HG02642 (cell line): Measurements from ENCODE around the gene RHOB.
"Not testable (repeated sequence)": the region's sequence is repeated elsewhere in the genome, so short reads cannot be mapped to it uniquely, and the experiment has no call there.

Source experiments
- ATAC-seq: cut with Tn5 transposase; IDR thresholded peaks from one replicate; pipeline ENCODE4 v1.9.1; 2021; ENCODE audit warnings: mild to moderate bottlenecking; ENCODE audit not compliant: unreplicated experiment, poor library complexity

Gene RHOB

GRCh38 chr2:20487392-20488174 is 40.7 kb downstream of the RHOB start:
- no peak for ATAC-seq

DNA sequence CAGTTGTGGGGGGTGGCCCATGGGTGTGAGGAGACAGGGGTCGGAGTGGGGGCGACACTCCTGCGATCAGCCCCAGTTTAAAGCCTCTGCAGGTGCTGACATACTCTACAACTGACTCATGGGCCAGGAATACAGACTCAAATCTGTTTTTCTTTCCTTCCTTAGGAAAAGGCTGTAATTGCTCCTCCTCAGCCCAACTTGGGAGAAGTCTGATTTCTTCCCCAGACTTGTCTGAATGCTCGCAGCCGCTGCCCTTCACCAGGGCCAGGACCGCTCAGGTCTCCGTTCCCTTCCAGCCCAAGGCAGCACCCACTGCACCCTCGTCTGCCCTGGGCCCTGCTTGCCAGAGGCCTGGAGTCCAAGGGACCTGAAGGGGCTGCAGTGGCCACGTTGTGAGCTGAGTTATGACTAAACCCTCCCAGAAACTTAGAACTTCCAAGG is 41.3 kb downstream of the RHOB start:
- no peak for ATAC-seq

DNA sequence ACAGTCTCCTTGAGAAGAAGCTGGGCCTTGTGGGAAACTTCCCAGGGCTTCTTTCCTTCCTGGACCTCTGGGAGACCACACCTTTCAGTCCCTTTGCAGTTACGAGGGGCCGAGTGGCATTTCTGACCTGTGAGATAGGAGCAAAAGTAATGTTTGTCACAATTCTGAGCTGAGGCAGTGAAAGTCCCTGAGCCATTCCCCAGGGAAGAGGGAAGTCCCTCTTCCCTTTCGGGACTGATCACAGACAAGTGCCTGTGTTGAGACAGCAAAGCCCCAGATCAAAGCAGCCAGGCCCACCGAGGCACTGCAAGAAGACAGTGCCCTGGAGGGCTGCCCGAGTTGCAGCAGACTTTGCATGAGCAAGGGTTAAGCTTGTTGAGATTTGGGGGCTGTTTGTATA is 41.9 kb downstream of the RHOB start:
- ATAC-seq = peak; percentile 45

DNA sequence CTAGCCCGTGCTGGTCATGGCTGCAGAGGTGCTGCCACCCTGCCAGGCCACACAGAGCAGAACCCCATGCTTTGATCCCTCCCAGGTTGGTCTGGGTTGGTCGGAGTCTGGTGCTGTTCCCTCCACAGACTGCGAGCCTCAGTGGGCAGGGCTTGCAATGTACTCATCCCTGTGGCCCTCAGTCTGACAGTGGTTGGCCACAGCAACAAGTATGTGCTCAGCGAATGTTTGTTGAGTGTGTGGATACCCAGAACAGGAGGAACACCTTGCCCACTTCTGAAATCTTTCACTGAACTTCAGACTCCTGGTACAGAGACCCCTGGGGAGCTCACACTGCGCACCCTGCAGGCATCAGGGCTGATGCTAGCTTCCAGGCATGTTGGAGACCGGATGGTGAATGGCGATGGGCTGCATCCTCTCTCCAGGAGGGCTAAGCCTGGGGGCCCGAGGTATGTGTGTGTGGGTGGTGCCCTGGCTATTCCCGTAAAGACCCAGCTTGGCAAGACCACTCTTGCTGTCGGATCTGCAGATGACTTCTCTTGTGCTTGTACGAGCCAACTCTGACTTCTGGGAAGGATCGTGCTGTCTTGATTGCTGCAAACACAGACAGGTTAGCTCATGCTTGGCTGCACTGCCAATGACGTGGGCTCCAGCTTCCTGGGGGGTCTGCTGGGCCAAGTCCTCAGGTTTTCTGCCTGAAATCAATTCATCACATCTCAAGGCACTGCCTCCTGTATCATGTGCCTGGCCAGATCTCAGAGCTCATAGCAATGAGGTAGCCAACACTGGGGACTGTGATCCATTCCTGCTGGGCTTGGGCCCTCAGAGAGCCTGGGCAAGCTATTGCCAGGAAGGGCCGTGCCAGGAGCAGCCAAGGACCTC is 43.7 kb downstream of the RHOB start:
- no peak for ATAC-seq

DNA sequence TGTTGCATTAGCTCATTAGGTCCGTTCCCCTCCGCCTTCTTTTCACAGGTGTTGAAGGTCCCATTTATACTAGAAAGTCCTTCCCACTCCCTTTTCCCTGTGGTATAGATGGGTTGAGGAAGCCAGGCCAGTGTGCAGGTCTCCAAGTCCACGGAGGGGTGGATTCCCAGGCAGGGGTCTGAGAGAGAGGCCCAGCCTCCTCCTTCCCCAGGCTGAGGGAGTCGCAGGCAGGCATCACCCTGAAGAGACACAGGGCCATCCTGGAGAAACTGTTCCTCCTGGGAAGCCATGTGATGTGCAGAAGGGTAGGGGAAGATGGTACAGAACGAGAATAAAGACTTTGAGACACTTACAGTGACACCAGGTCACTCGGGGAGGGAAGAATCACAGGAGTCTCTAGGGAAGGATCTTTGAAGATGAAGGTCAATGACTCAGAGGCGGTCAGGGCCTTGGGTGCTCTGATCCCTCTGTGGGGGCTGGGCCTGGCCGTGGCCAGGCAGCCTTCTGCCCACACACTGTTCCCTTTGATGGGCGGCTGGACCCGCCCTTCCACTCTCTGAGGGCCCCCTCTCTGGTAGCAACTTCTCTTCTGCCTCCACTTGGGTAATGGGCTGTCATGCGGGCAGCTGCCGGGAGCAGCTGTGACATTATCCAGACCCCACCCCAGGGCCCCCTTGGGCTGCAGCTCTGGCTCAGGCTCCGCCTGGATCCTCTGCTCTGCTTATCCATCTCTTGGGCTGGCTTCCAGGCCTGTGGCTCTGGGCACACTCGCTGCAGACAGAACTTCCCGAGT is 45.1 kb downstream of the RHOB start:
- ATAC-seq = no peak

- not testable (repeated sequence) for ATAC-seq
Measured at GRCh38 chr2:20493095-20493494, 46.2 kb downstream of the RHOB start.

GRCh38 chr2:20494241-20494640 is 47.4 kb downstream of the RHOB start:
- no peak for ATAC-seq

DNA sequence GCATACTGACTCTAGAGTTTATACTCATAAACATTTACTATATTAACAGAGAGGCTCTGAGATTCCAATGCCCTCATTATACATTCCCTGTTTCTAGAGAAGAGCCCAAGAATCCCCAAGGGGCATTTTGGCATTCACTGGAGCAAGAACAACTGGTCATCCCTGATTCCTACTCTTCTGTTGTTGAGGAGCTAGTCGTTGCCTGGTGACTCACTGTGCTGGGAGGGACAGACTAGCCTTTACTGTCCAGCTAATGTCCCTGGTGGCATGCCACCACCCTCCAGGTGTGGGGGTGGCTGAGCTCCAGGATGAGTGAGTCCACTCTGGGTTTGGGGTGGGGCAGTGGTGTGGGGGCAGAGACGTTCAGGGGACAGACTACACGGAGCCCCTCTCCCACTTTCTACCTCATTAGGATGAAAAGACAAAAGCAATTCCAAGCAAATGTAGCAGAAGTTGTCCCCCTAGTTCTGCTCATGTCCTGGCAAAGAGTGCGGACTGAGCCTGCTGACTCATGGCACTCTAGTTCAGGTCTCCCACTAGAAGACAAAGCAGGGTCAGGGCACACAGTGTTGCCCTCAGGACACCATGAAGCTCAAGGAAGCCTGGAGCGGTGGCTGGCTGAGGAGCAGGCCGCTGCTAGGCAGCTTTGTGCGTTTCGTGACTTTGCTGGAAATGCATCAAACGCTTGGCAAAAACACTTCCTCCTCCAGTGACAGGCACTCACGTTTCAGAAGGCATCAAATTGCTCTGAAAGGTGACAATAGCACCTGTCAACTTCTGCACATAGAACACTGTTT is 49.4 kb downstream of the RHOB start:
- no peak for ATAC-seq

DNA sequence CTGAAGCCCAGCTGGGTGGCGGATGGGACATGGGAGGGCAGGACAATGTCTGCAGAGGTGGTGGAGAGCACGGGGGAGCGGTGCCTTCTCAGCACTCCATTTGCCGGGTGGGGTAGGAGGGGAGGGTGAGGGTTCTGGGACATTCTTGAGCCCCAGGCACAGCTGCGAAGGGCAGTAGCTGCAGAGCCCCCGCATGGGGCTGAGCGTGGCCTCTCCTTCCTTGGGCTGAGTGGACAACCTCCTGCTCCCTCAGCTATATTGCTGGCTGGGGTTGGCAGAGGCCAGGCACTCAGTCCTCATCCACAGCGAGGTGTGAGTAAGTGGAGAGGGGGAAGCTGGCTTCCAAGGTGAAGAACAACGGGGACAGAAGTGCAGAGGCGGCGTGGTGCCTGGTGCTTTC is 50.1 kb downstream of the RHOB start:
- no peak for ATAC-seq
